ENCODE data around the gene POU2F3.

GRCh38 chr11:120261321-120261720, 21.4 kb downstream of the POU2F3 start:
- TF ChIP-seq MAX (IDR thresholded peaks at IDR 0.05) (no peak), NFIC (IDR thresholded peaks at IDR 0.05) (no peak), RAD21 (IDR thresholded peaks at IDR 0.05; ENCODE audit: low read depth) (no peak), EGR1 (IDR thresholded peaks at IDR 0.05) (no peak), EP300 (IDR thresholded peaks at IDR 0.05; ENCODE audit: borderline replicate concordance) (no peak), TAF1 (IDR thresholded peaks at IDR 0.05; ENCODE audit: low read depth) (no peak), REST (IDR thresholded peaks at IDR 0.05; ENCODE audit: low read depth) (no peak), FOXM1 (IDR thresholded peaks at IDR 0.05; ENCODE audit: borderline replicate concordance, low read depth) (no peak), CEBPB (IDR thresholded peaks at IDR 0.05) (no peak), USF1 (IDR thresholded peaks at IDR 0.05) (no peak), TEAD4 (IDR thresholded peaks at IDR 0.05) (no peak), TCF12 (IDR thresholded peaks at IDR 0.05; ENCODE audit: low read depth) (no peak)
